OCI-M1 (cell line): ENCODE data around the gene CISD2.
"Not testable (repeated sequence)": the region's sequence is repeated elsewhere in the genome, so short reads cannot be mapped to it uniquely, and the experiment has no call there.

Experiments
- DNase-seq: peaks from one replicate; lab custom pipeline; 2025; lab: John Stamatoyannopoulos, UW

Gene CISD2

DNA sequence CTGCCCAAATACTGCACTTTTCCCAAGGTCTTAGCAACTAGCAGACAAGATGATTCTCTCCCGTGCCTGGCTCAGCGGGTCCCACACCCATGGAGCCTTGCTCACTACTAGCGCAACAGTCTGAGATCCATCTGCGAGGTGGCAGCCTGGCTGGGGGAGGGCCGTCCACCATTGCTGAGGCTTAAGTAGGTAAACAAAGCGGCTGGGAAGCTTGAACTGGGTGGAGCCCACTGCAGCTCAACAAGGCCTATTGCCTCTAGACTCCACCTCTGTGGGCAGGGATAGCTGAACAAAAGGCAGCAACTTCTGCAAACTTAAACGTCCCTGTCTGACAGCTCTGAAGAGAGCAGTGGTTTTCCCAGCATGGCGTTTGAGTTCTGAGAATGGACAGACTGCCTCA lies 50.9 kb downstream of the CISD2 start:
- DNase-seq, result not testable (repeated sequence)

DNA sequence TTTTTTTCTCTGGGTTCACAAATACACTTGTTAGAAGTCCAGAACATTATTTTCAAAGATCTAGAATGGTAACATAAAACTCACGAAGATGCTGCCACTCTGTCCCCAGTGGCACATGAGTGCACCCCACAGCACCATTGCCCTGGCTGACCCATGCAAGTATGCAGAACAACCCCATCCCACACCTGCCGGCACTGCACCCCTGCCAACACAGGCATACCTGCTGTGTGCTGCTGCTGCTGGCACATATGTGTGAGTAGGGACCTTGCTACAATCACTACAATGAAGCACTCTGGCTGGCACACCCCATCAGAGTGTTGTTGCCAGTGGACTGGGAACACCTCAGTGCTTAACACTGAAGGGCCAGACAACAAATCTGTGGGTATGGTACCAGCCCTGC lies 66.9 kb downstream of the CISD2 start:
- no peak for DNase-seq

DNA sequence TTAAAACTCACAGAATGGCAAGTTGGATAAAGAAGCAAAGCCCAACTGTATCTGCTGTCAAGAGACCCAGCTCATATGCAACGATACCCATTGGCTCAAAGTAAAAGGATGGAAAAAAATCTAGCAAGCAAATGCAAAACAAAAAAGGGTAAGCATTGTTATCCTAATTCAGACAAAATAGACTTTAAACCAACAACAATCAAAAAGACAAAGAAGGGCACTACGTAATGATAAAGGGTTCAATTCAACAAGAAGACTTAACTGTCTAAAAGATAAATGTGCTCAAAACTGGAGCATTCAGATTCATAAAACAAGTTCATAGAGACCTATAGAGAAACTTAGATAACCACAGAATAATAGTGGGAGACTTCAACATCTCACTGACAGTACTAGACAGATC lies 69.3 kb downstream of the CISD2 start:
- DNase-seq, result not testable (repeated sequence)
